ENCODE results near the gene EEF1A2.
A peak's percentile ranks its signal among the peaks of the same experiment; 100 is the strongest.

Gene EEF1A2

GRCh38 chr20:63525971-63526370, 27.1 kb upstream of the EEF1A2 start:
- peaks cover 13% of the 10 kb centered on the region for H3K36me3 ChIP-seq (ENCODE audit: control insufficient read depth, insufficient read depth, low read length)
- H3K27me3 ChIP-seq (replicated peaks; ENCODE audit: control insufficient read depth, insufficient read depth, low read length) = no peaks in the 10 kb centered on the region
- DNase-seq (ENCODE audit: extremely low read depth, insufficient read length) = peak; percentile 12
- H3K4me3 ChIP-seq (replicated peaks; ENCODE audit: low read depth, low read length) = no peak overlapping the region
- no peak for TF ChIP-seq CTCF (IDR thresholded peaks at IDR 0.05; ENCODE audit: insufficient read depth, low read length, poor library complexity, severe bottlenecking)

GRCh38 chr20:63525185-63525584, 26.3 kb upstream of the EEF1A2 start:
- no peaks in the 10 kb centered on the region for H3K27me3 ChIP-seq (replicated peaks; ENCODE audit: control insufficient read depth, insufficient read depth, low read length)
- no peak overlapping the region for H3K4me3 ChIP-seq (replicated peaks; ENCODE audit: low read depth, low read length)
- TF ChIP-seq CTCF (IDR thresholded peaks at IDR 0.05; ENCODE audit: insufficient read depth, low read length, poor library complexity, severe bottlenecking) = no peak
- DNase-seq (ENCODE audit: extremely low read depth, insufficient read length) = peak; percentile 9
- peaks cover 13% of the 10 kb centered on the region for H3K36me3 ChIP-seq (ENCODE audit: control insufficient read depth, insufficient read depth, low read length)

- H3K36me3 ChIP-seq (ENCODE audit: control insufficient read depth, insufficient read depth, low read length) = peaks cover 13% of the 10 kb centered on the region
- no peaks in the 10 kb centered on the region for H3K27me3 ChIP-seq (replicated peaks; ENCODE audit: control insufficient read depth, insufficient read depth, low read length)
- DNase-seq (ENCODE audit: extremely low read depth, insufficient read length) = peak; percentile 18
- H3K4me3 ChIP-seq (replicated peaks; ENCODE audit: low read depth, low read length) = no peak overlapping the region
- no peak for TF ChIP-seq CTCF (IDR thresholded peaks at IDR 0.05; ENCODE audit: insufficient read depth, low read length, poor library complexity, severe bottlenecking)
Observed at GRCh38 chr20:63522981-63523611, 24.2 kb upstream of the EEF1A2 start.

GRCh38 chr20:63522091-63522868, 23.4 kb upstream of the EEF1A2 start:
- peak; percentile 11 for DNase-seq (ENCODE audit: extremely low read depth, insufficient read length)
- Histone ChIP-seq H3K27me3 (replicated peaks; ENCODE audit: control insufficient read depth, insufficient read depth, low read length) (no peaks in the 10 kb centered on the region), H3K36me3 (ENCODE audit: control insufficient read depth, insufficient read depth, low read length) (peaks cover 13% of the 10 kb centered on the region), H3K4me3 (replicated peaks; ENCODE audit: low read depth, low read length) (no peak overlapping the region)
- no peak for TF ChIP-seq CTCF (IDR thresholded peaks at IDR 0.05; ENCODE audit: insufficient read depth, low read length, poor library complexity, severe bottlenecking)

GRCh38 chr20:63521602-63522001, 22.7 kb upstream of the EEF1A2 start:
- Histone ChIP-seq H3K27me3 (replicated peaks; ENCODE audit: control insufficient read depth, insufficient read depth, low read length) (no peaks in the 10 kb centered on the region), H3K36me3 (ENCODE audit: control insufficient read depth, insufficient read depth, low read length) (peaks cover 13% of the 10 kb centered on the region), H3K4me3 (replicated peaks; ENCODE audit: low read depth, low read length) (peak overlapping the region; percentile 90)
- DNase-seq (ENCODE audit: extremely low read depth, insufficient read length) = no peak
- TF ChIP-seq CTCF (IDR thresholded peaks at IDR 0.05; ENCODE audit: insufficient read depth, low read length, poor library complexity, severe bottlenecking) = no peak
